NCI-H1694 treated with DMSO at 0.1 percent for 48 hours (cell line): ENCODE data around the gene PTGR1.
"Not testable (repeated sequence)": the region's sequence is repeated elsewhere in the genome, so short reads cannot be mapped to it uniquely, and the experiment has no call there.

Experiments used
- DNase-seq: peaks from one replicate; lab custom pipeline; 2025; lab: John Stamatoyannopoulos, UW

Gene PTGR1

GRCh38 chr9:111613436-111614040 is 14.1 kb upstream of the PTGR1 start:
- no peak for DNase-seq

GRCh38 chr9:111610845-111611244 is 11.4 kb upstream of the PTGR1 start:
- DNase-seq: no peak

GRCh38 chr9:111610149-111610548 is 10.7 kb upstream of the PTGR1 start:
- DNase-seq: no peak

- DNase-seq: no peak
Observed at GRCh38 chr9:111605041-111605559, 5.7 kb upstream of the PTGR1 start.

DNA sequence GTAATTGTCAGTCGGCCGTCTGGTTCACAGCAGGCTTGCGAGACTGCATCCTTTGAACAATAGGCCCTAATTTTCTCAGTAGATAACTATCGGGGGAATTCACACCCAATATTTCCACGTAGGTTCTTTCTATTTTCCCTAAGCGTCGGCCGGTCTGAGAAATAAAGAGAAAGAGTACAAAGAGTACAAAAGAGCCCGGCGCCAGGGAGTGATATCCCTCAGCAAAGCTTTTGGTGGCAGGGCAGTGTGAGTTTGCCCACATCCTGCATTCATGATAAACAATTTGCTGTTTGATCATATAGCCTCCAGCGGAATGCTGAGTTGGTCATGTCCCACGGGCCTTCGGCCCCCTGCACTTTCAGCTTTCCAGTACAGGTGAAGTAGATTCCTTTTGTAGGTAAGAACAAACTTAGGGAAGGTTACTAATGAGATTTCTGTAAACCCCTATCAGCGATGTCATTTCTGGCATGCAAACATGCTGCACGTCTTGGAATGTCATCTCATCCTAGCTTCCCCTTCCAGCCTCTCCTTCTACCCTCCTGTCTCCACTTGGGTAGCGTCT is 4.7 kb upstream of the PTGR1 start:
- no peak for DNase-seq

DNA sequence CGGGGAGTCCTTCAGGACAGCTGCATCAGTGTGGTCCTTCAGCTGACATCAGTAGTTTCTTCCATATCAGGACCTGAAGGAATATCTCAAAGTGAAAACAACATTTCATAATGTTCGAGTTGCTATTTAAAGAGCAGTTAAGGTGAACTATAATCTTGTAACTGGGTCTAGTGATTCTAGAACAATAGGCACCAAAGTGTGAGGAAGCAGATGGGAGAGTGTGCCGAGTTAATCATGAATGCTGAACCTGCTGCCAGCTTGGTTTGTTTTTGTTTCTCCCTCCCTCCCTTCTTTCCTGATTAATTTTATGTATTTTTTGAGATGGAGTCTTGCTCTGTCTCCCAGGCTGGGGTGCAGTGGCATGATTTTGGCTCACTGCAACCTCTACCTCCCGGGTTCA is 3.6 kb upstream of the PTGR1 start:
- DNase-seq: no peak

GRCh38 chr9:111601237-111602018 is 2.0 kb upstream of the PTGR1 start:
- DNase-seq: no peak

DNA sequence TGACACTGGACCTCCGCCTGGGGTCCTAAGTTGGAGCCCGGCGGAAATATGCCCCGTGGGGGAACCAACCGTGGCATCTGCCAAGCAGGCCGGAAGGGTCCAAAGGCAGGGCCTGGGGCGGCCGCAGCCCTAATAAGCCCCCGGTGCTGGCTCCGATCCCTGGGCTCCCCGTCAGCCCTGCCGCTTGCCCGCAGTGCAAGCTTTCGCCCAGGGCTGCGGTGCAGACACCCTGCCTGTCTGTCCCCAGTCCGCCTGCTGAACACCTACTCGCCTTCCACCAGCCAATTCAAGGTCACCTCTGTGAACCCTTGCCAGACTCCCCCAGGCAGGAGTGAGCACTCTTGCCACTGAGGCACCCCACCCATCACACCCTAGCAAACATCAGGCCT is 502 bp upstream of the PTGR1 start:
- DNase-seq: no peak

GRCh38 chr9:111598733-111599091 is 735 bp downstream of the PTGR1 start:
- no peak for DNase-seq

- DNase-seq: peak; percentile 30
Observed at GRCh38 chr9:111597852-111598732, 1.4 kb downstream of the PTGR1 start.

DNA sequence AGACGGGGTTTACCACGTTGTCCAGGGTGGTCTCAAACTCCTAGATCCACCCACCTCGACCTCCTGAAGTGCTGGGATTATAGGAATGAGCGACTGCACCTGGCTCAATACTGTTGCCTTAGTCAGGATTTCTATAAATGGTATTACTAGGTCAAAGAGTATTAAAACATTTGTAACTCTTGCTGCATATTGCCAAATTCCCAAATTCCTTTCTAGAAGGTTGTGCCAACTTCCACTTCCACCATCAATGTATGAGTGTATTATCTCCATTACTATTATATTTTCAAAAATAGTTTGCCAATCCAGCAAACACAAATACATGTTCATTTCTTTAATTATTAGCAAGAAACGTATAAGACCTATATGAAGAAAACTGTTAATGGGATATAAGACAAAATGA is 10.6 kb downstream of the PTGR1 start:
- DNase-seq: no peak

DNA sequence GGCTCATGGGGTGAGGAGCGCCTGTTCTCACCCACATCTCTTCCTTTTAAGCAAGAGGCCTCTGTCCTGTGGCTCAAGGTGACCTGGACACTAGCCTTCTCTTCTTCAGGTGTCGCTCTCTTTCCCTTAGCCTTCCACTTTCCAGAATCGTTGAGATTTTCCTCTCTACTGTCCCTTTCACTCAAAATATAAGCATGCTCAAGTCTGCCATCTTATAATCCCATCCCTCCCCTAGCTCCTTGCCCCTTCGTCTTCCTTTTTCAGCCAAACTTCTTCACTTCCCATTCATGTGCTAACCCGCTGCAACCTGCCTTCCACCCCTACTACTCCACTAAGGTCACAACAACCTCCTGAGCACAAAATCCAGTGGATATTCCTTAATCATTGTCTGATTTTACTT is 13.1 kb downstream of the PTGR1 start:
- DNase-seq: no peak

GRCh38 chr9:111582888-111583287 is 16.6 kb downstream of the PTGR1 start:
- no peak for DNase-seq

DNA sequence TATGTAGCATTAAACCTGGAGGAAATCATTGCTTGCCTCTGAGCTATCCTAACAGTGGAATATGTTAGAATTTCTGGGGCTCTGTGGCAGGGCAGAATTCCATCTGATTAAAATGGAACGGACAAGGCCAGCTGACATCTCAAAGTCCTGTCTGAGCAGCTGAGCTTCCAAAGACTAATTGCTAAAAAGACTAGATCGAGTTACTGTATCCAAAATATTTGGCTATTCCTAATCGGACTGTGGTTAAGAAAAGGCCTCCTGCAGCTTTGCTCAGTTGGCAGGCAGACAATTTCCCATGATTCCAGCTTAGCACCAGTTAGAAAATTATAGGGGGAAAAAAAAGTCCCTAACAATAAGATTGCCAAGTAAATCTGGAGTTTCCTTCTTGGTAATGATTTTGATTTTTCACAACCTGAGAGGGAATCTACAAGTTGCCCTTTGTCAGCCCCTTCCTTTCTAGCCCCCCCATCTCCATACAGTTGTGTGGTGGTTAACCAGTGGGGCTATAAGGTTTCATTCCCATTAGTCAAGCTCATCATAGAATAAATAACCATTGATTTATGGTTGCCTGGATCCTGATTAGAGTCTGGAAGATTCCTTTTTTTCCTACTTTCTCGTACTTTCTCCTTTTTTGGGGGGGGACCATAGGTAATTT is 26.4 kb downstream of the PTGR1 start:
- DNase-seq: no peak

DNA sequence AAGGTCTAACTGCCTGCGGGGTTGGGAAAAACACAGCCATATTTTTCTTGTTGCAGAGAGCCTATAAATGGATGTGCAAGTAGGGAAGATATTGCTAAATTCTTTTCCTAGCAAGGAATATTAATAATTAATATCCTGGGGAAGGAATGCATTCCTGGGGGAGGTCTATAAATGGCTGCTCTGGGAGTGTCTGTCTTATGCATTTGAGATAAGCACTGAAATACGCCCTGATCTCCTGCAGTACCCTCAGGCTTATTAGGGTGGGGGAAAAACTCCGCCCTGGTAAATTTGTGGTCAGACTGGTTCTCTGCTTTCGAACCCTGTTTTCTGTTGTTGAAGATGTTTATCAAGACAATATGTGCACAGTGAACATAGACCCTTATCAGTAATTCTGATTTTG is 31.3 kb downstream of the PTGR1 start:
- DNase-seq: not testable (repeated sequence)

DNA sequence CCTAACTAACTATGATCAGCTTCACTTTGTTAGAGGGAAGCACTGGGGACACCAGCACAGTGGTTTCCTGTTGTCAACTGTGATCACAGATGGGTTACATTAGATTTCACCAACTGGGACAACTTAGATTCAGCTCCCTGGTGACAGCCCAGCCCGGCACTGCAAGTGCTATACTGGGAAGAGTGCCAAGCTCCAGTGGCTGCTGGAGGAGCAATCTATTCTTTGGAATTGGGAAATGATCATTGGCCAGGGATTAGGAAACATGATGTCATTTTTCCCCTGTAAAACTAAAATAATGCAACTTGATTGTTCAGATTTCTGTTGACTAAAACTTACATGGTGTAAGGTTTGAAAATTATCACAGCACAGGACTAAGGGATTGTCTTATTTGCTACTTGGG is 33.2 kb downstream of the PTGR1 start:
- no peak for DNase-seq

DNA sequence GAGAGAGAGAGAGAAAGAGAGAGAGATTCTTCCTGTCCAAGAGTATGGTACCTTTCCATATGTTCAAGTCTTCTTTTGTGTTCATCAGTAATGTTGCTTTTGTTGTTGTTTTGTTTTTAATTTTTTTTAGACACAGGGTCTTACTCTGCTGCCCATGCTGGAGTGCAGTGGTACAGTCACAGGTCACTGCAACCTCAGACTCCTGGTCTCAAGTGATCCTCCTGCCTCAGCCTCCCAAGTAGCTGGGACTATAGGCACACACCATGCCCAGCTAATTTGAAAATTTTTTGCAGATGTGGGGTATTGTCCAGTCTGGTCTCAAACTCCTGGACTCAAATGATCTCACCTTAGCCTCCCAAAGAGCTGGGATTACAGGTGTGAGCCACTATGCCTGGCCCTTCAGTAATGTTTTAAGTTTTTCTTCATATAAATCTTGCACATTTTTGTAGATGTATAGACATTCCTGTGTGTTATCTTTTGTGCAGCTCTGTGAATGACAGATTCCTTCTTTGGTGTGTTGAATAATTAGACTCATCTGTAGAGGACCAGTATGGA is 38.2 kb downstream of the PTGR1 start:
- DNase-seq: no peak

DNA sequence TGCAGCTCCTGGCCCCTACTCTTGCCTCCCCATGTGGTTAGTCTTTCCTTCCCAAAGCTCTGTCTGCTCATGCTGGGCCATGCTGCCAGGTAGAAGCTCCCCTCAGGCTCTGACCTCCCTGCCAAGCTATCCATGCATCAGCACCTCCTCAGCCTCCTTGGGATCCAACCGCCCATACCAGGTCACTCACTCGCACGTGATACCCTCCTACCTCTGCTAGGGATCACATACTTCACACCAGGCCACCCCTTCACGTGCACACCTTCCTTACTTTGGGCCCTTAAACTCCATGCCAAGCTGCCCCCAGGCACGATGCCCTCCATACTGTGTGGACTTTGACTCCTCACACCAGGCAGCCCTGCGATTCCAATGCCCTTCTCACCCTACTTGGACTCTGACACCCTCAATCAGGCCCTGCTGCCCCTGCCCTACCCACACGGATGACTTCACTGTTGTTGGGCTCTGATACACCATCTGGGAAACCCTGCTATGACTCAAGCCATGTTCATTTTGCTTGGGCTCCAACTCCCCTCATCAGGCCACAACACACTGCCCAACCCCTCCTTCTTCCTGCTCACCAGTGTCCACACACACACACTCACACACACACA is 40.3 kb downstream of the PTGR1 start:
- no peak for DNase-seq

DNA sequence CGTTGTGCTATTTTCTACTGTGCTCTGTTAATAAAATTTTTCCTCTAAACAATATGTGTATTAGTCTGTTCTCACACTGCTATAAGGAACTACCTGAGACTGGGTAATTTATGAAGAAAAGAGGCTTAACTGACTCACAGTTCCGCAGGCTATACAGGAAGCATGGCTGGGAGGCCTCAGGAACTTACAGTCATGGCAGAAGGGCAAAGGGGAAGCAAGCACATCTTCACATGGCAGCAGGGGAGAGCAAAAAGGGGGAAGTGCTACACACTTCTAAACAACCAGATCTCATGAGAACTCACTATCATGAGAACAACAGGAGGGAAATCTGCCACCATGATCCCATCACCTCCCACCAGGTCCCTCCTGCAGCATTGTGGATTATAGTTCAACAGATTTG is 44.0 kb downstream of the PTGR1 start:
- DNase-seq: not testable (repeated sequence)

DNA sequence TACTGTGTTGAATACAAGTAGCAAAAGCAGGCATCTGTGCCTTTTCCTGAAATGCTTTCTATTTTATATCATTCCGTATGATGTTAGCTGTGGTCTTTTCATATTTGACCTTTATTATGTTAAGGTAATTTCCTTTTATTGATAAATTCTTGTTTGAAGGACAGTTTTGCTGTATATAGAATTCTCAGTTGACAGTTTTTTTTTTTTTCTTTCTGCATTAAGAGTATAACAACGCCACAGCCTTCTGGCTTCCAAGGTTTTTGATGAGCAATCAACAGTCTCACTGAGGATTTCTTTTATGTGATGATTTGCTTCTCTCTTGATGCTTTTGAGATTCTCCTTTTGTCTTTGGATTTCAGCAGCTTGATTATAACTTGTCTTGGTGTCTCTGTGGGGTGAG is 50.8 kb downstream of the PTGR1 start:
- DNase-seq: no peak
